Keratinocyte (primary cell): ENCODE measurements around the gene LRRC58. TPM values are rescaled to one million over a fixed set of nuclear protein-coding genes. Genes with fewer than 3 reads are reported as not detected.

Source experiments
- DNase-seq: peaks from one replicate; pipeline ENCODE4 v3.0.0-alpha.2; 2011; ENCODE audit warnings: low read depth, missing footprints, low spot score
- FAIRE-seq: peaks from 2 replicates; lab custom pipeline; 2011; peaks lifted over from hg19 to GRCh38; lab: Jason Lieb, UNC
- H2AFZ ChIP-seq: 2 replicates; pipeline ENCODE4 v1.6.0; 2012; ENCODE audit warnings: low read length, control low read depth, inconsistent platforms; ENCODE audit not compliant: control insufficient read depth
- H3K27ac ChIP-seq: 2 replicates; pipeline ENCODE4 v1.5.1; 2011; ENCODE audit warnings: low read length; ENCODE audit not compliant: control insufficient read depth, insufficient read depth
- H3K27me3 ChIP-seq: 3 replicates; pipeline ENCODE4 v1.6.0; 2011; ENCODE audit warnings: low read length; ENCODE audit not compliant: control insufficient read depth, insufficient read depth; ENCODE audit errors: extremely low read depth
- H3K36me3 ChIP-seq, 2 experiments: 2 replicates in 1 of 2; 3 replicates in 1 of 2; pipeline ENCODE4 v1.5.1; 2011; ENCODE audit warnings: low read length in 2 of 2, mild to moderate bottlenecking in 1 of 2; ENCODE audit not compliant: control insufficient read depth in 2 of 2, insufficient read depth in 2 of 2; ENCODE audit errors: extremely low read depth in 1 of 2
- H3K4me1 ChIP-seq: 3 replicates; pipeline ENCODE4 v1.5.1; 2011; ENCODE audit warnings: low read length; ENCODE audit not compliant: control insufficient read depth, insufficient read depth; ENCODE audit errors: extremely low read depth
- H3K4me2 ChIP-seq: 3 replicates; pipeline ENCODE4 v1.6.0; 2011; ENCODE audit warnings: low read depth, low read length; ENCODE audit not compliant: control insufficient read depth, insufficient read depth; ENCODE audit errors: extremely low read depth
- H3K4me3 ChIP-seq, 3 experiments: fragments of 200-600 bp in 1 of 3; sonication (generic) in 1 of 3; 2 replicates in 2 of 3; 3 replicates in 1 of 3; pipeline ENCODE4 v1.5.1; 2011 to 2016; ENCODE audit warnings: low read length in 3 of 3, mild to moderate bottlenecking in 3 of 3, control low read depth in 2 of 3, inconsistent platforms in 1 of 3, low read depth in 1 of 3, mixed read lengths in 1 of 3, mixed run types in 1 of 3, moderate library complexity in 1 of 3; ENCODE audit not compliant: control insufficient read depth in 2 of 3, insufficient read depth in 2 of 3; ENCODE audit errors: extremely low read depth in 1 of 3
- H3K79me2 ChIP-seq: 2 replicates; pipeline ENCODE4 v1.6.0; 2012; ENCODE audit warnings: low read length; ENCODE audit not compliant: control insufficient read depth, insufficient read depth
- H3K9ac ChIP-seq: 3 replicates; pipeline ENCODE4 v1.6.0; 2011; ENCODE audit warnings: low read length; ENCODE audit not compliant: control insufficient read depth, insufficient read depth; ENCODE audit errors: extremely low read depth
- H3K9me1 ChIP-seq: 3 replicates; pipeline ENCODE4 v1.6.0; 2011; ENCODE audit warnings: low read length; ENCODE audit not compliant: control insufficient read depth, insufficient read depth; ENCODE audit errors: extremely low read depth
- H3K9me3 ChIP-seq: 2 replicates; pipeline ENCODE4 v1.5.1; 2012; ENCODE audit warnings: low read depth, low read length; ENCODE audit not compliant: control insufficient read depth
- H4K20me1 ChIP-seq: 3 replicates; pipeline ENCODE4 v1.6.0; 2011; ENCODE audit warnings: low read length; ENCODE audit not compliant: control insufficient read depth, insufficient read depth; ENCODE audit errors: extremely low read depth
- CTCF ChIP-seq, 3 experiments: IDR thresholded peaks in 1 of 3; conservative IDR thresholded peaks in 1 of 3; optimal IDR thresholded peaks in 1 of 3; 2 replicates in 2 of 3; 3 replicates in 1 of 3; pipeline versions ENCODE3 to v1.5.1; 2011; ENCODE audit warnings: low read length in 3 of 3, mild to moderate bottlenecking in 3 of 3, moderate library complexity in 2 of 3, control low read depth in 1 of 3, inconsistent platforms in 1 of 3; ENCODE audit not compliant: insufficient read depth in 2 of 3; ENCODE audit errors: extremely low read depth in 1 of 3
- EZH2 ChIP-seq: IDR thresholded peaks from one replicate; pipeline ENCODE4 v1.6.1; 2012; ENCODE audit warnings: inconsistent platforms, mild to moderate bottlenecking, low read length, moderate library complexity
- dilution Hi-C: fragments of 300-500 bp; cut with MboI; formaldehyde crosslinking; loops from one replicate; pipeline ENCODE4 v1.7.0; 2020; ENCODE audit warnings: low sequenced_read_pairs; ENCODE audit not compliant: extremely low pct_ligation_motif_present
- polyA plus RNA-seq, 5 experiments: library from polyadenylated mRNA; depleted of rRNA in 3 of 5; stranded (reverse) in 3 of 5; stranded (forward) in 1 of 5; unstranded in 1 of 5; fragments of >200 nt; gene quantifications; 1 replicate in 1 of 5; 2 replicates in 3 of 5; 3 replicates in 1 of 5; pipeline versions ENCODE4 v1.2.1 to v1.2.3, GENCODE V29; 2011 to 2012; ENCODE audit warnings: missing spikeins in 2 of 5, low read depth in 1 of 5, low replicate concordance in 1 of 5

The LRRC58 gene
- polyA plus RNA-seq, 1 donor (not counting 4 experiments of a cell fraction or from before 2014, with no cell fraction given) = 17.4 TPM

GRCh38 chr3:120304616-120305015 is 44.5 kb downstream of the LRRC58 start:
- Histone ChIP-seq H3K4me3 (no peak overlapping the region), H2AFZ (no peak overlapping the region), H3K36me3 (no peaks in the 10 kb centered on the region), H3K4me2 (no peak overlapping the region), H3K27ac (no peak overlapping the region), H3K9me1 (no peaks in the 10 kb centered on the region), H4K20me1 (no peaks in the 10 kb centered on the region), H3K9me3 (no peaks in the 10 kb centered on the region), H3K79me2 (no peaks in the 10 kb centered on the region), H3K27me3 (no peaks in the 10 kb centered on the region), H3K9ac (no peak overlapping the region), H3K4me1 (no peaks in the 10 kb centered on the region)
- dilution Hi-C loops = no loop called here
- FAIRE-seq (no peak), DNase-seq (no peak)
- no peak for TF ChIP-seq EZH2
- TF ChIP-seq CTCF (optimal IDR thresholded peaks at IDR 0.05 in 1 of 3, IDR thresholded peaks at IDR 0.05 in 1 of 3, conservative IDR thresholded peaks at IDR 0.05 in 1 of 3; ENCODE audit: extremely low read depth in 1 of 3, insufficient read depth in 2 of 3, low read length in 3 of 3) = no peak

GRCh38 chr3:120302361-120302760 is 46.8 kb downstream of the LRRC58 start:
- H3K27ac ChIP-seq = no peak overlapping the region
- H3K4me1 ChIP-seq = no peaks in the 10 kb centered on the region
- no peak overlapping the region for H3K9ac ChIP-seq
- H3K9me1 ChIP-seq = no peaks in the 10 kb centered on the region
- no peak overlapping the region for H2AFZ ChIP-seq
- no peaks in the 10 kb centered on the region for H3K36me3 ChIP-seq
- FAIRE-seq (no peak), DNase-seq (no peak)
- no peak overlapping the region for H3K4me2 ChIP-seq
- TF ChIP-seq EZH2 (no peak), CTCF (optimal IDR thresholded peaks at IDR 0.05 in 1 of 3, IDR thresholded peaks at IDR 0.05 in 1 of 3, conservative IDR thresholded peaks at IDR 0.05 in 1 of 3; ENCODE audit: extremely low read depth in 1 of 3, insufficient read depth in 2 of 3, low read length in 3 of 3) (no peak)
- dilution Hi-C loops = no loop called here
- H3K27me3 ChIP-seq = no peaks in the 10 kb centered on the region
- no peaks in the 10 kb centered on the region for H3K9me3 ChIP-seq
- no peaks in the 10 kb centered on the region for H3K79me2 ChIP-seq
- H3K4me3 ChIP-seq = no peak overlapping the region
- H4K20me1 ChIP-seq = no peaks in the 10 kb centered on the region
